Measurements from ENCODE around the gene TAS1R1. TPM values are rescaled to one million over a fixed set of nuclear protein-coding genes. Genes with fewer than 3 reads are reported as not detected.
"Not testable (repeated sequence)": the region's sequence is repeated elsewhere in the genome, so short reads cannot be mapped to it uniquely, and the experiment has no call there.

Gene TAS1R1
- total RNA-seq, 1 donor from 2014 or later = not detected

DNA sequence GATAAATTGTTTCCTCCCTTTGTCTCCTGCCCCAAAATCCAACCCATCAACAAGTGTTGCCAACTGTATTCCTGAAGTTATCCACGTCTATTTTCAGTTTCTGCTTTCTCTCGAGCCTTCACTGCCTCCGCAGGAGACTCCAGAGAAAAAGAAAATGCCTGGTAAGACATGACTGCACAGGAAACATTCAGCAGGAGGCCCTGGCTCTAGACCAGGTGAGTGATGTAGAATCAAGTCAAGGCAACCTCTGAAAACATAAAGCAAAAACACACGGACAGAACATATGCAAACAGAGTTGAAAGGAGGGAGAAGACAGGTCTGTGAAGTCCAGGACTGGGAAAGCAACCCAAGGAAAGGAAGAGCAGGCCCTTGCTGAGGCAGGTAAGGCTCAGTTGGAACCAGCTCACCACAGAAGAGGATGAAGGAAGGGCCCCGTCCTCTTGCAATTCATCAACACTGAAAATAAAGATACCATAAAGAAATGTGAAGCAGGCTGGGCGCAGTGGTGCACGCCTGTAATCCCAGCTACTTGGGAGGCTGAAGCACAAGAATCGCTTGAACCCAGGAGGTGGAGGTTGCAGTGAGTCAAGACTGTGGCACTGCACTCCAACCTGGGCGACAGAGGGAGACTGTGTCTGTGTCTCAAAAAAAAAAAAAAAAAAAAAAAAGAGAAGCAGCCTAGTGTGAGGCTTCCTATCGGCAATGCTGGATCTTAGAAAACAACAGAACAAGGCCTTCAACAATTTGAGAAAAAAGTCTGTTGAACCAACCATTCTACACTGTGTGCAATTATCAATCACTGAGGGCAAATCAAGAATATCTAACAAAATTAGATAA lies 9.6 kb upstream of the TAS1R1 start:
- no peak overlapping the region for H3K4me3 ChIP-seq (ENCODE audit: low read depth, low read length)
- no peak for TF ChIP-seq CTCF (conservative IDR thresholded peaks at IDR 0.05; ENCODE audit: low read depth, low read length)
- DNase-seq (ENCODE audit: low read depth) = no peak

DNA sequence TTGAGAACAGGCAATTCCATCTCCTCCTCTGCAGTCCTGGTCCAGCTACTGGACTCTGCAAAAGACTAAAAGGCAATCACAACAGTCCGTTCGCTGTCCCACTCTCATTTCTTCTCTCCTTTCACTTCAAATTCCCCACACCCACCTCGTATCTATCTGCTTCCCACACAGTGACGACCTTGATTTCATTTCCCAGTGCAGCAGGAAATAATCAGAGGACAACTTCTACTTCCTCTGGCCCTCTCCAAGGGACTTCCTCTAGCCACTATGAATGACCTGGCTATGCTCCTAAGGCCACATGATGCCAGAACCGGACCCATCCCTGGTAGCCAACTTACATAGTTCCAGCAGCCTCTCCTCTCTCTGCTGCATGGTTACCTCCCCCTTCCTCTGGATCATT lies 8.8 kb upstream of the TAS1R1 start:
- DNase-seq (ENCODE audit: low read depth) = no peak
- H3K4me3 ChIP-seq (ENCODE audit: low read depth, low read length) = no peak overlapping the region
- no peak for TF ChIP-seq CTCF (conservative IDR thresholded peaks at IDR 0.05; ENCODE audit: low read depth, low read length)

DNA sequence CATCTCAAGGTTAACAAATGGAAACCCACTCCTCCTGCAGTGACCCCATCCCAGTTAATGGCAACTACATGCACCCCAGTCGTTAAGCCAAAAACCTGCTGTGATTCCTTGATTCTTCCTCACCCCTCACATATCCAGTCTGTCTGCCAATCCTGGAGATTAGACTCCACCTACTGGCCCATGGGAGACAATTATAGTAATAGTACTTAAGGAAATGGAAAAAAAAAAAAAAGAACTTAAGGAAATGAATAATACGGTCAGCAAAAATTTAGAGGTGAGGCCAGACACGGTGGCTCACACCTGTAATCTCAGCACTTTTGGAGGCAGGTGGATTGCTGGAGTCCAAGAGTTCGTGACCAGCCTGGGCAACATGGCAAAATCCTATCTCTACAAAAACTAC lies 7.8 kb upstream of the TAS1R1 start:
- DNase-seq (ENCODE audit: low read depth) = no peak
- no peak overlapping the region for H3K4me3 ChIP-seq (ENCODE audit: low read depth, low read length)
- TF ChIP-seq CTCF (conservative IDR thresholded peaks at IDR 0.05; ENCODE audit: low read depth, low read length) = peak; percentile 27

- H3K4me3 ChIP-seq (ENCODE audit: low read depth, low read length) = peak within 1 kb of the TSS; percentile 99
- peak; percentile 78 for TF ChIP-seq CTCF (conservative IDR thresholded peaks at IDR 0.05; ENCODE audit: low read depth, low read length)
- DNase-seq (ENCODE audit: low read depth) = peak; percentile 20
Observed at GRCh38 chr1:6554031-6554906, 838 bp upstream of the TAS1R1 start, which contains the start of gene NOL9. NOL9 (minus strand) TSS chr1:6554513; CDS start chr1:6554502, 11 bp downstream.

DNA sequence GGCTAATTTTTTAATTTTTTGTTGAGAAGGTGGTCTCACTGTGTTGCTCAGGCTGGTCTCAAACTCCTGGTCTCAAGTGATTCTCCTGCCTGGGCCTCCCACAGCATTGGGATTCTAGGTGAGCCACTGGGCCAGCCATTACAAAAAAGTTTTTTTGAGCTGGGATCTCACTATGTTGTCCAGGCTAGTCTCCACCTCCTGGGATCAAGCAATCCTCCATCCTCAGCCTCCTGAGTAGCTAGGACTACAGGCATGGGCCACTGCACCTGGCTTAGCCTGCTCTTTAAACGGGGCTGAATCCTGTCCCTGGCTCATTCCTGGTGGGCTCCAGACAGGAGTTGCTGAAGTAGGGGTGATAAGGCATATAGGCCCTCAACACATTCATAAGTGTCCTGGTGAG lies 2.5 kb downstream of the TAS1R1 start:
- no peak for TF ChIP-seq CTCF (conservative IDR thresholded peaks at IDR 0.05; ENCODE audit: low read depth, low read length)
- DNase-seq (ENCODE audit: low read depth) = no peak
- H3K4me3 ChIP-seq (ENCODE audit: low read depth, low read length) = no peak overlapping the region

GRCh38 chr1:6559161-6559560 lies 4.1 kb downstream of the TAS1R1 start:
- not testable (repeated sequence) for H3K4me3 ChIP-seq (ENCODE audit: low read depth, low read length); DNase-seq (ENCODE audit: low read depth)

- TF ChIP-seq CTCF (conservative IDR thresholded peaks at IDR 0.05; ENCODE audit: low read depth, low read length) = no peak
- no peak overlapping the region for H3K4me3 ChIP-seq (ENCODE audit: low read depth, low read length)
Observed at GRCh38 chr1:6560267-6560666, 5.2 kb downstream of the TAS1R1 start.

More at GRCh38 chr1:6560267-6560666, 5.2 kb downstream of the TAS1R1 start:
- DNase-seq (ENCODE audit: low read depth) = no peak

Data from epithelial cell of proximal tubule (primary cell).